ENCODE results near the gene CSGALNACT2.

DNA sequence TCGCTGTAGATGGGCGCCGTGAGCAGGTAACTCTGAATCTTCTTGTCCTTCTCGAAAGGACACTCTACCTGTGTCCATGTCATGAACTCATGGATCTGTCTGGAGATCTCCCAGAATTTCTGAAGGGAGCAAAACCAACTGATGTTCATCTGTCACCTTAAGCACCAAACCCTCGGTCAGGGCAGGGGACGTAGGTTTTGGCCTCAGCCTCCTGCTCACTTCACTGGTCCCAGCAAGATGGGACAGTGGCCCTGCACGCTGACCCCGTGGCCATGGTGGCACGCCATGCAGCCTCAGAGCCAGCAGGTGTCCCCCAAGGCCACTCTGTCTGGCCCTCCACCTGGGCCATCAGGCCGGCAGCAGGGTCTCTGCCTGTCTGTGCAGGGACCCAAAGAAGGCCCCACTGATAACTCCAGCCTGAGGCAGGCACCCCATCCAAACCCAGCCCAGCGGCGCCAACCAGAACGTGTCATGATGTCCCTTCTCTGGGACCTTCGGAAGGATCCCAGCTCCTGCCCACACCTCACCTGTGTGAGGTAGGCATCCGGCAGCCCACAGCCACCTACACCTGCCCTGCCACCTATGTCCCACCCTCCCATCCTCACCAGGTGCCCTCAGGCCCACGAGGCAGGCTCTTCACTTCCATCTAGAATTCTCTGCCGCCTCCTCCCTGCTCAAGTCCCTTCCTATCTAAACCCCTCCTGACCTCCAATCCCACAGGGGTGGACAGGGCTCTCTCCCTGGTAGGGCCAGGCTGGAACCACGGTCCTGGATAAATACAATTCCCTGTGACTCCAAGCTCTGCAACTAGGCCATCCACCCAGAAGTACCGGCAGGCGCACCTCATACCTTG is 59.0 kb downstream of the CSGALNACT2 start:
- TF ChIP-seq, protein P1, sequence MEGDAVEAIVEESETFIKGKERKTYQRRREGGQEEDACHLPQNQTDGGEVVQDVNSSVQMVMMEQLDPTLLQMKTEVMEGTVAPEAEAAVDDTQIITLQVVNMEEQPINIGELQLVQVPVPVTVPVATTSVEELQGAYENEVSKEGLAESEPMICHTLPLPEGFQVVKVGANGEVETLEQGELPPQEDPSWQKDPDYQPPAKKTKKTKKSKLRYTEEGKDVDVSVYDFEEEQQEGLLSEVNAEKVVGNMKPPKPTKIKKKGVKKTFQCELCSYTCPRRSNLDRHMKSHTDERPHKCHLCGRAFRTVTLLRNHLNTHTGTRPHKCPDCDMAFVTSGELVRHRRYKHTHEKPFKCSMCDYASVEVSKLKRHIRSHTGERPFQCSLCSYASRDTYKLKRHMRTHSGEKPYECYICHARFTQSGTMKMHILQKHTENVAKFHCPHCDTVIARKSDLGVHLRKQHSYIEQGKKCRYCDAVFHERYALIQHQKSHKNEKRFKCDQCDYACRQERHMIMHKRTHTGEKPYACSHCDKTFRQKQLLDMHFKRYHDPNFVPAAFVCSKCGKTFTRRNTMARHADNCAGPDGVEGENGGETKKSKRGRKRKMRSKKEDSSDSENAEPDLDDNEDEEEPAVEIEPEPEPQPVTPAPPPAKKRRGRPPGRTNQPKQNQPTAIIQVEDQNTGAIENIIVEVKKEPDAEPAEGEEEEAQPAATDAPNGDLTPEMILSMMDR (conservative IDR thresholded peaks at IDR 0.05; ENCODE audit: low read depth, low read length), result peak; percentile 24; the same call in 1 of the 2 replicates
- TF ChIP-seq EZH2 (IDR thresholded peaks at IDR 0.05; ENCODE audit: low read length, unreplicated experiment), result no peak
